Testis (tissue), 3 donors: ENCODE results near the gene SYCP1. TPM values are rescaled to one million over a fixed set of nuclear protein-coding genes. Genes with fewer than 3 reads are reported as not detected.

Source experiments
- DNase-seq: peaks from one replicate; pipeline ENCODE4 v3.0.0-alpha.2; 2019
- H3K27ac ChIP-seq, 2 donors: fragments of 200-600 bp; sonication (generic); one replicate each; pipeline ENCODE4 v1.5.1; 2019
- H3K27me3 ChIP-seq: fragments of 200-600 bp; sonication (generic); one replicate; pipeline ENCODE4 v1.5.1; 2019
- H3K36me3 ChIP-seq: fragments of 200-600 bp; sonication (generic); one replicate; pipeline ENCODE4 v1.5.1; 2017; ENCODE audit warnings: low read depth; ENCODE audit errors: missing control alignments
- H3K4me1 ChIP-seq: fragments of 200-600 bp; sonication (generic); one replicate; pipeline ENCODE4 v1.5.1; 2019
- H3K4me3 ChIP-seq, 2 donors: fragments of 200-600 bp; sonication (generic); one replicate each; pipeline ENCODE4 v1.5.1; 2017 to 2019
- H3K9me3 ChIP-seq: fragments of 200-600 bp; sonication (generic); one replicate; pipeline ENCODE4 v1.5.1; 2017
- CTCF ChIP-seq, 3 experiments: fragments of 450-650 bp in 2 of 3; fragments of 200-600 bp in 1 of 3; sonication (generic) in 1 of 3; IDR thresholded peaks; one replicate each; pipeline ENCODE4 v1.5.1; 2016 to 2019; ENCODE audit warnings: antibody characterized with exemption in 3 of 3, mild to moderate bottlenecking in 2 of 3, moderate library complexity in 1 of 3
- POLR2A ChIP-seq: fragments of 450-650 bp; IDR thresholded peaks from one replicate; pipeline ENCODE4 v1.6.1; 2017; ENCODE audit warnings: antibody characterized with exemption, mild to moderate bottlenecking, moderate library complexity
- WGBS, 2 donors: methylation state at CpG; one replicate each; pipeline ENCODE4 v1.1.5; 2018; 5-methylcytosine and 5-hydroxymethylcytosine counted together
- intact Hi-C: fragments of 100-400 bp; cut with DNase I; formaldehyde crosslinking; loops from one replicate; pipeline ENCODE4 v1.15.1; 2023; ENCODE audit warnings: low total_unique reads
- polyA plus RNA-seq: library from polyadenylated mRNA; stranded (reverse); fragments of 350-450 nt; fragmentation: Illumina TruSeq; extraction: RNeasy Lipid Tissue Mini Kit (QIAGEN cat#74804); gene quantifications from one replicate; pipeline ENCODE4 v1.2.3, GENCODE V29; 2014; ENCODE audit warnings: low read depth, low replicate concordance; ENCODE audit not compliant: insufficient read depth
- total RNA-seq, 2 donors: library from RNA; depleted of rRNA; stranded (reverse); fragments of >200 nt; gene quantifications; one replicate each; pipeline ENCODE4 v1.2.3, GENCODE V29; 2016

SYCP1 gene
- total and polyA plus RNA-seq, 3 donors from 2014 or later = 10.5 to 66.5 (median 29.8) TPM

- no peak overlapping the region for H3K27ac ChIP-seq
- TF ChIP-seq CTCF (IDR thresholded peaks at IDR 0.05) (no peak), POLR2A (no peak)
- no peaks in the 10 kb centered on the region for H3K9me3 ChIP-seq
- intact Hi-C loops = no loop called here
- H3K36me3 ChIP-seq = no peaks in the 10 kb centered on the region
- H3K4me3 ChIP-seq = no peak overlapping the region
- WGBS, 2 donors = 79 to 94% methylated on average over 3 of the region's 3 CpGs
- no peaks in the 10 kb centered on the region for H3K4me1 ChIP-seq
- H3K27me3 ChIP-seq = no peaks in the 10 kb centered on the region
- no peak for DNase-seq
These were observed 6.7 kb downstream of the SYCP1 start for GRCh38 chr1:114861384-114861783.

GRCh38 chr1:114892194-114892918, 37.7 kb downstream of the SYCP1 start:
- H3K36me3 ChIP-seq = no peaks in the 10 kb centered on the region
- H3K9me3 ChIP-seq = no peaks in the 10 kb centered on the region
- no peak for DNase-seq
- no peak for TF ChIP-seq CTCF (IDR thresholded peaks at IDR 0.05)
- no peak for TF ChIP-seq POLR2A
- intact Hi-C loops = no loop called here
- no peak overlapping the region for H3K27ac ChIP-seq
- WGBS, 2 donors = 83 to 85% methylated on average over 4 to 11 of the region's 11 CpGs
- no peak overlapping the region for H3K4me3 ChIP-seq
- no peaks in the 10 kb centered on the region for H3K4me1 ChIP-seq
- no peaks in the 10 kb centered on the region for H3K27me3 ChIP-seq

GRCh38 chr1:114896795-114897194, 42.1 kb downstream of the SYCP1 start:
- intact Hi-C loops = no loop called here
- WGBS, 2 donors = 68 to 69% methylated on average over 3 of the region's 3 CpGs
- TF ChIP-seq POLR2A = no peak
- no peak for TF ChIP-seq CTCF (IDR thresholded peaks at IDR 0.05)

GRCh38 chr1:114901814-114902213, 47.2 kb downstream of the SYCP1 start:
- no peak overlapping the region for H3K4me3 ChIP-seq

More at GRCh38 chr1:114896795-114897194, 42.1 kb downstream of the SYCP1 start:
- Histone ChIP-seq H3K4me3 (no peak overlapping the region), H3K4me1 (no peaks in the 10 kb centered on the region), H3K36me3 (no peaks in the 10 kb centered on the region), H3K27me3 (no peaks in the 10 kb centered on the region), H3K27ac (no peak overlapping the region), H3K9me3 (no peaks in the 10 kb centered on the region)
- no peak for DNase-seq

More at GRCh38 chr1:114901814-114902213, 47.2 kb downstream of the SYCP1 start:
- Histone ChIP-seq H3K9me3 (no peaks in the 10 kb centered on the region), H3K4me1 (no peaks in the 10 kb centered on the region), H3K36me3 (no peaks in the 10 kb centered on the region), H3K27ac (no peak overlapping the region), H3K27me3 (no peaks in the 10 kb centered on the region)
- DNase-seq = no peak
- intact Hi-C loops = no loop called here
- 30 to 44% methylated on average over 9 of the region's 9 CpGs for WGBS, 2 donors
- TF ChIP-seq POLR2A (no peak), CTCF (IDR thresholded peaks at IDR 0.05) (no peak)
